PC-9 (cell line): Measurements from ENCODE around the gene SMURF1.

Experiments used
- CTCF ChIP-seq: fragments of 200-600 bp; sonication (generic); conservative IDR thresholded peaks from 2 replicates; pipeline ENCODE4 v1.6.1; 2017; ENCODE audit warnings: mixed run types, antibody characterized with exemption, mild to moderate bottlenecking, moderate library complexity
- EZH2 ChIP-seq: fragments of 200-600 bp; sonication (generic); IDR thresholded peaks from 2 replicates; pipeline ENCODE4 v1.8.0; 2017; ENCODE audit warnings: antibody characterized with exemption, low read depth

GRCh38 chr7:98988641-98989040, 155.3 kb downstream of the SMURF1 start:
- TF ChIP-seq CTCF (no peak), EZH2 (no peak)
